Nephron progenitor cell (in vitro differentiated cells): ENCODE measurements around the gene NCKAP5L.

ENCODE experiments used
- DNase-seq: peaks from one replicate; pipeline ENCODE4 v3.0.0; 2021
- H3K27ac Mint-ChIP-seq: 2 replicates; pipeline ENCODE4 v1.8.0; 2021; ENCODE audit warnings: mild to moderate bottlenecking, moderate library complexity, mixed read lengths
- H3K27me3 Mint-ChIP-seq: 2 replicates; pipeline ENCODE4 v1.8.0; 2021; ENCODE audit warnings: mild to moderate bottlenecking, low read depth, mixed read lengths; ENCODE audit not compliant: poor library complexity
- H3K36me3 Mint-ChIP-seq: 2 replicates; pipeline ENCODE4 v1.8.0; 2021; ENCODE audit warnings: low read depth, mixed read lengths
- H3K4me1 Mint-ChIP-seq: 2 replicates; pipeline ENCODE4 v1.8.0; 2021; ENCODE audit warnings: mixed read lengths
- H3K4me3 Mint-ChIP-seq: 2 replicates; pipeline ENCODE4 v1.8.0; 2021; ENCODE audit warnings: mild to moderate bottlenecking, moderate library complexity, mixed read lengths
- H3K9me3 Mint-ChIP-seq: 2 replicates; pipeline ENCODE4 v1.8.0; 2021; ENCODE audit warnings: mild to moderate bottlenecking, moderate library complexity, mixed read lengths
- CTCF ChIP-seq: fragments of 200-600 bp; sonication (generic); IDR thresholded peaks from 2 replicates; pipeline ENCODE4 v1.5.0; 2021; ENCODE audit warnings: antibody characterized with exemption

NCKAP5L gene

GRCh38 chr12:49827051-49827400 is 1.2 kb downstream of the NCKAP5L start:
- peaks cover 12% of the 10 kb centered on the region for H3K36me3 Mint-ChIP-seq
- H3K4me1 Mint-ChIP-seq = peaks cover 45% of the 10 kb centered on the region
- H3K27ac Mint-ChIP-seq = peak overlapping the region; percentile 91
- H3K9me3 Mint-ChIP-seq = no peaks in the 10 kb centered on the region
- DNase-seq = no peak
- H3K27me3 Mint-ChIP-seq = no peaks in the 10 kb centered on the region
- peak overlapping the region; percentile 94 for H3K4me3 Mint-ChIP-seq
- TF ChIP-seq CTCF = no peak

GRCh38 chr12:49825971-49826421 is 2.2 kb downstream of the NCKAP5L start:
- H3K27ac Mint-ChIP-seq = no peak overlapping the region
- no peak for TF ChIP-seq CTCF
- peaks cover 17% of the 10 kb centered on the region for H3K36me3 Mint-ChIP-seq
- no peaks in the 10 kb centered on the region for H3K9me3 Mint-ChIP-seq
- no peak overlapping the region for H3K4me3 Mint-ChIP-seq
- DNase-seq = no peak
- H3K27me3 Mint-ChIP-seq = no peaks in the 10 kb centered on the region
- H3K4me1 Mint-ChIP-seq = peaks cover 51% of the 10 kb centered on the region

- Mint-ChIP-seq H3K9me3 (no peaks in the 10 kb centered on the region), H3K27me3 (no peaks in the 10 kb centered on the region), H3K27ac (no peak overlapping the region), H3K4me1 (peaks cover 53% of the 10 kb centered on the region), H3K4me3 (peak overlapping the region; percentile 32), H3K36me3 (peaks cover 17% of the 10 kb centered on the region)
- no peak for TF ChIP-seq CTCF
- no peak for DNase-seq
These were observed 2.7 kb downstream of the NCKAP5L start for GRCh38 chr12:49825360-49825970.

GRCh38 chr12:49824895-49825294 is 3.3 kb downstream of the NCKAP5L start:
- Mint-ChIP-seq H3K9me3 (no peaks in the 10 kb centered on the region), H3K27me3 (no peaks in the 10 kb centered on the region), H3K4me1 (peaks cover 53% of the 10 kb centered on the region), H3K4me3 (peak overlapping the region; percentile 32), H3K36me3 (peaks cover 17% of the 10 kb centered on the region), H3K27ac (no peak overlapping the region)
- TF ChIP-seq CTCF = no peak
- DNase-seq = no peak

- no peak for TF ChIP-seq CTCF
- Mint-ChIP-seq H3K27ac (peak overlapping the region; percentile 60), H3K4me3 (peak overlapping the region; percentile 5)
These were observed 3.8 kb downstream of the NCKAP5L start for GRCh38 chr12:49824416-49824815.

GRCh38 chr12:49823951-49824350 is 4.3 kb downstream of the NCKAP5L start:
- no peak for DNase-seq
- Mint-ChIP-seq H3K9me3 (no peaks in the 10 kb centered on the region), H3K4me3 (no peak overlapping the region), H3K36me3 (peaks cover 25% of the 10 kb centered on the region), H3K4me1 (peaks cover 46% of the 10 kb centered on the region), H3K27me3 (no peaks in the 10 kb centered on the region), H3K27ac (no peak overlapping the region)
- TF ChIP-seq CTCF = no peak

More at GRCh38 chr12:49824416-49824815, 3.8 kb downstream of the NCKAP5L start:
- Mint-ChIP-seq H3K9me3 (no peaks in the 10 kb centered on the region), H3K27me3 (no peaks in the 10 kb centered on the region), H3K4me1 (peaks cover 51% of the 10 kb centered on the region), H3K36me3 (peaks cover 20% of the 10 kb centered on the region)
- DNase-seq = no peak
